Mesodermal cell (in vitro differentiated cells): ENCODE measurements around the gene MOB2.
"Not testable (repeated sequence)": the region's sequence is repeated elsewhere in the genome, so short reads cannot be mapped to it uniquely, and the experiment has no call there.

Experiments
- H3K27ac ChIP-seq: 2 replicates; pipeline ENCODE4 v1.7.0; 2013; ENCODE audit warnings: mild to moderate bottlenecking, low read depth, low read length, moderate library complexity; ENCODE audit not compliant: severe bottlenecking
- H3K36me3 ChIP-seq: 2 replicates; pipeline ENCODE4 v1.7.1; 2013; ENCODE audit warnings: mild to moderate bottlenecking, low read length, moderate library complexity; ENCODE audit not compliant: control insufficient read depth, insufficient read depth
- H3K4me1 ChIP-seq: one replicate; pipeline ENCODE4 v1.7.1; 2013; ENCODE audit warnings: mild to moderate bottlenecking, low read length; ENCODE audit not compliant: insufficient read depth, control insufficient read depth, poor library complexity, severe bottlenecking
- H3K4me3 ChIP-seq: 2 replicates; pipeline ENCODE4 v1.7.0; 2013; ENCODE audit warnings: low read length, control low read depth, mild to moderate bottlenecking; ENCODE audit not compliant: insufficient read depth, poor library complexity, severe bottlenecking; ENCODE audit errors: extremely low read depth
- H3K9me3 ChIP-seq: 2 replicates; pipeline ENCODE4 v1.7.1; 2013; ENCODE audit warnings: mild to moderate bottlenecking, low read length, moderate library complexity; ENCODE audit not compliant: control insufficient read depth
- WGBS, 2 experiments: methylation state at CpG; one replicate each; pipeline ENCODE4 v1.1.5; 2013; ENCODE audit warnings: missing lambda C conversion rate in 2 of 2; ENCODE audit not compliant: insufficient coverage in 2 of 2; 5-methylcytosine and 5-hydroxymethylcytosine counted together

Gene MOB2

DNA sequence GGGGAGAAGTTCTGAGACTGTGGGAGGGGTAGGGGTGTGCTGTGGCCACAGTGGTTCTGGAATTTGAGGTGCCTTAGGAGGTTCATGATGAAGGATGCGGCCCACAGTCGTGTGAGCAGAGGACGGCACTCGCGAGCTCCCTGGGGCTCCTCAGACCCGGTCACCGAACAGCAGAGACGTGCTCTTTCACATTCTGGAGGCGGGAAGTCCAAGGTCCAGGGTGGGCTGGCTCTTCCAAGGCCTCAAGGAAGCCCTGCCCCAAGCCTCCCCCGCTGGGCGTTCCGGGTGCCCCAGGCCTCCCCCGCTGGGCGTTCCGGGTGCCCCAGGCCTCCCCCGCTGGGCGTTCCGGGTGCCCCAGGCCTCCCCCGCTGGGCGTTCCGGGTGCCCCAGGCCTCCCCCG is 63.2 kb downstream of the MOB2 start:
- H3K4me1 ChIP-seq, H3K4me3 ChIP-seq, H3K36me3 ChIP-seq, H3K27ac ChIP-seq, H3K9me3 ChIP-seq: not testable (repeated sequence)
- 89 to 95% methylated on average over 10 of the region's 22 CpGs for WGBS, 2 experiments

DNA sequence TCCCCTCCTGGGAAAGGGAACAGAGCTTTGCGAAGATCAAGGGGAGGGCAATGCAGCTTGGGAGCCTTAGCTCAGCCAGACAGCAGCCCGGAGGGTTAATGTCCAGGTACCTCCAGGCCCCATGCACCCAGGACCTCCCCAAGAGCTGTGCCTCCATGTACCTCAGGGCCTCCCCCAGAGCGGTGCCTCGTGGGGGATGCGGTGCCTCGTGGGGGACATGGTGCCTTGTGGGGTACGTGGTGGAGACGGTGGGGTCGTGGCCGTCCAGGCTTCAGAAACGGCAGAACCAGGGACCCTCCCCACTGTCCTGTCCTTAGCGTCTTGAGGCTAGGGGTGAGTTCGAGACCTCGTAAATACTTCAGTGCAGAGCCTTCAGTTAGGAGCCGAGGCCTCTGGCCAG is 63.6 kb downstream of the MOB2 start:
- WGBS, 2 experiments, result 88 to 90% methylated on average over 13 to 15 of the region's 15 CpGs
- no peaks in the 10 kb centered on the region for H3K4me1 ChIP-seq
- no peak overlapping the region for H3K27ac ChIP-seq
- no peak overlapping the region for H3K4me3 ChIP-seq
- H3K36me3 ChIP-seq, result no peaks in the 10 kb centered on the region
- peaks cover 9% of the 10 kb centered on the region for H3K9me3 ChIP-seq

- Histone ChIP-seq H3K36me3 (no peaks in the 10 kb centered on the region), H3K27ac (no peak overlapping the region), H3K4me1 (no peaks in the 10 kb centered on the region), H3K9me3 (peaks cover 10% of the 10 kb centered on the region), H3K4me3 (no peak overlapping the region)
- WGBS, 2 experiments, result 62 to 72% methylated on average over 7 to 8 of the region's 9 CpGs
Observed at GRCh38 chr11:1422481-1422880, 64.1 kb downstream of the MOB2 start.

- Histone ChIP-seq H3K4me3 (no peak overlapping the region), H3K4me1 (no peaks in the 10 kb centered on the region), H3K36me3 (no peaks in the 10 kb centered on the region), H3K9me3 (peaks cover 21% of the 10 kb centered on the region), H3K27ac (no peak overlapping the region)
- 84 to 86% methylated on average over 6 to 11 of the region's 11 CpGs for WGBS, 2 experiments
Observed at GRCh38 chr11:1421291-1421690, 65.3 kb downstream of the MOB2 start.

DNA sequence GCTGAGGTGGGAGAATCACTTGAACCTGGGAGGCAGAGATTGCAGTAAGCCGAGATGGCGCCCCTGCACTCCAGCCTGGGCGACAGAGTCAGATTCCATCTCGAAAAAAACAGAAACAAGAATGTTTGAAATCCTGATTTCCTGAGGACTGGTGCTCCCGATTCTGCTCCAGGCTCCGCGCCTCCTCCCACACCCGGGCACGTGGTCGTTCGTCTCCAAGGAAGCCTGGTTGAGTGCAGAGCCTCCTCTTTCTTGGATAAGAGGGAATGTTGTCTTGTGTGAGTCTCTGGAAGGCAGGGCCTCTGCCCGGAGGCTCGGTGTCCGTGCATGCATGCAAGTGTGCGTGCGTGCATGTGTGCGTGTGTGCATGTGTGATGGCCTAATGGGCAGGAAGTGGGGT is 66.8 kb downstream of the MOB2 start:
- H3K27ac ChIP-seq, result no peak overlapping the region
- no peak overlapping the region for H3K4me3 ChIP-seq
- H3K36me3 ChIP-seq, result no peaks in the 10 kb centered on the region
- H3K4me1 ChIP-seq, result no peaks in the 10 kb centered on the region
- 91 to 94% methylated on average over 13 to 15 of the region's 17 CpGs for WGBS, 2 experiments
- H3K9me3 ChIP-seq, result peaks cover 28% of the 10 kb centered on the region
